ENCODE results near the gene NCLN.
"Not testable (repeated sequence)": the region's sequence is repeated elsewhere in the genome, so short reads cannot be mapped to it uniquely, and the experiment has no call there.

Gene NCLN

DNA sequence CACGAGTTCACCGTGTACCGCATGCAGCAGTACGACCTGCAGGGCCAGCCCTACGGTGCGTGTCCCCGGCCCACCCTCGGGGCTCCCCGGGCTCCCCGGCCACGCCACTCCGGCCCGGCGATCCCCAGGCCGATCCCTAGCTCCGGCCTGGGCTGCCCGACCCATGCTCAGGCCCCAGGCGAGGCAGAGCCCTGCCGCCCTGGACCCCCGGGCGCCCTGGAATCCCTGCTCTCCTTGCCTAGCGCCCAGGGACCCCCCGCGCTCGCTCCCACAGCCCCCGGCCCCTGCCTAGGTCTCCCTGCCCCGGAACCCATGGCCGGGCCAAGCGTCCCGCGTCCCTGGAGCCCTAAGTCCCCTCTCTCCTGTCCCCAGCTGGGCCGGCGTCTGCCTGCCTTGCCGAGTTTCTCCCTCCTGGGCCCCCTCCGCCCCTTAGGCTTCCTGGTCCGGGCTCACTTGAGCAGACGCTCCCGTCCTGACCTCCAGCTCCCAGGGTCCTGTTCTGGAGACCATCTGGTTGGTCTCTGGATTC, 494 bp downstream of the NCLN start:
- peaks cover 4% of the 10 kb centered on the region for H3K36me3 ChIP-seq (ENCODE audit: control insufficient read depth, insufficient read depth, low read length)
- 1% methylated on average over 38 of the region's 38 CpGs for WGBS, 2 experiments
- H3K27me3 ChIP-seq (ENCODE audit: control insufficient read depth, insufficient read depth, low read length, poor library complexity, severe bottlenecking), result no peaks in the 10 kb centered on the region
- H3K9me3 ChIP-seq (ENCODE audit: control insufficient read depth, low read length), result no peaks in the 10 kb centered on the region
- H3K4me1 ChIP-seq (ENCODE audit: control insufficient read depth, insufficient read depth, low read length), result peaks cover 12% of the 10 kb centered on the region
- no peak overlapping the region for H3K27ac ChIP-seq (ENCODE audit: insufficient read depth, low read depth, low read length, poor library complexity, severe bottlenecking)
- peak overlapping the region; percentile 96 for H3K4me3 ChIP-seq (ENCODE audit: insufficient read depth, low read depth, low read length)

DNA sequence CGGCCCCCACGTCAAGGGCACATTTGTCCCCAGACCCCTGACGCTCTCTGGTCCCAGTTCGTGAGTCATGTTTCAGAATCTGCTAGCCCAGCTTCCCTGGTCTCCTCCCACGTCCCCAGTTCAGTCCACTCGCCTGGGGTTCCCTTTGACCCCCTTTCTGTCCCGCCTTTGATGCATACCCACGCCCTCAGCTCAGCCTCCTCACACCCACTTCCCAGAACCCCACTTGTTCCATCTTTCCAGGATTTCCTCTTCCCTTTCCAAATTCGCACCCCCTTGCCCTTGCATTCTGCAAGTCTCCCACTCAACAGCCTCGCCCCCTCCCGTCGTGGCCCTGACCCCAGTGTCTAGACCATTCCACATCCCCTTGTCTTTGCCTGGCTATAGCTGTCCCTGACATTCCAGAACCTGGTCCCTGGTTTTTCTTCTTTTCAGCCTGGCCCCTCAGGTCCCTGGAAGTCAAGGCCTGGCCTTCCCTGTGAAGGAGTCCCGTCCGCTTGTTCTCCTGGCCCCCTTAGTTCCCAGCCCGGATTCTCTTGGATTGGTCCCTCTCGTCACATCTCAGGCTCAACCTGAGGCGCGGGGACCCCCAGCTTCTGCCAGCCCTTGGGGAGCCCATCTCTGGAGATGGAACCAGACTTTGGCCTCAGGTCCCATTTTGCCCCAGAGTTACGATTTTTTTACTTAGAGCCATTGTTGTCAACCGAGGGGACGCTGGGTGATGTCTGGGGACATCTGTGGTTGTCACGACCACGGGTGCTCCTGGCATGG, 1.3 kb downstream of the NCLN start:
- Histone ChIP-seq H3K27ac (ENCODE audit: insufficient read depth, low read depth, low read length, poor library complexity, severe bottlenecking) (no peak overlapping the region), H3K36me3 (ENCODE audit: control insufficient read depth, insufficient read depth, low read length) (peaks cover 4% of the 10 kb centered on the region), H3K4me3 (ENCODE audit: insufficient read depth, low read depth, low read length) (peak overlapping the region; percentile 96), H3K27me3 (ENCODE audit: control insufficient read depth, insufficient read depth, low read length, poor library complexity, severe bottlenecking) (no peaks in the 10 kb centered on the region), H3K4me1 (ENCODE audit: control insufficient read depth, insufficient read depth, low read length) (peaks cover 12% of the 10 kb centered on the region), H3K9me3 (ENCODE audit: control insufficient read depth, low read length) (no peaks in the 10 kb centered on the region)
- 76 to 77% methylated on average over 23 of the region's 23 CpGs for WGBS, 2 experiments

DNA sequence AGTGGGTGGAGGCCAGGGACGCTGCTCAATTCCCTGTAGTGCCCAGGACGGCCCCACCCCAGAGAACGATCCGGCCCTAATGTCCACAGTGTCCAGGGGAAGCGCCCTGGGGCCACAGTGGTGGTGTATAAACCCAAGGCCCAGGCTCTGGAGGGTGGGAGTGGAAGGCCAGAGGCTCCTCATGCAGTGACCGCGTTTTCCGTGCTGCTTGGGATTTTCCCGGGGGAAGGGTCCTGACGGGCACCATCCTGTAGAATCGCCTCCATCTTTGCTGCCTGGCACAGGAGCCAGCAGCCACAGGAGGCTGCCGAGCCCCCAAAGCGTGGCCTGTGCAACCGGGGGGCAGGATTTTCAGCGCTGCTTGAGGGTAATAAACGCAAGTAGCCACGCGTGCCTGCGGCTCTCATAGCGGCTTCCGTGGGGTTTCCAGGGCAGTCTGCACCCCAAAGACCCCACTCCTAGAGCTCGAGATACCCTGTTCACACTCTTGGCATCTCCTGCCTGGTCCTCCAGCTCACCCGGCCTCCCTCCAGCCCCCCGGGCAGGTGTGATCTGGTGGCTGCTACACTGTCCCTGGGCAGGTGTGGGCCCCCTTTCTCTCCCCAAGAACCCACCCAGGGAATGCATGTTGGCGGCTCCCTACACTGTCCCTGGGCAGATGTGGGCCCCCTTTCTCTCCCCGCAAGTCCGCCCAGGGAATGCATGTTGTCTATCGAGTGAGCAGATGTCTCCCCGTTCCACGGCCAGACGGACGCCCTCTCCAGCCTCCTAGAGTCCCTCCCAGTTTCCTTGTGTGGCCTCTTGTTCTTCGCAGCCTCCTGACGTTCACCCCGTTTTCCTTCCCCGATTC, 2.2 kb downstream of the NCLN start:
- Histone ChIP-seq H3K4me3 (ENCODE audit: insufficient read depth, low read depth, low read length) (no peak overlapping the region), H3K9me3 (ENCODE audit: control insufficient read depth, low read length) (no peaks in the 10 kb centered on the region), H3K27ac (ENCODE audit: insufficient read depth, low read depth, low read length, poor library complexity, severe bottlenecking) (no peak overlapping the region), H3K36me3 (ENCODE audit: control insufficient read depth, insufficient read depth, low read length) (peaks cover 4% of the 10 kb centered on the region), H3K27me3 (ENCODE audit: control insufficient read depth, insufficient read depth, low read length, poor library complexity, severe bottlenecking) (no peaks in the 10 kb centered on the region), H3K4me1 (ENCODE audit: control insufficient read depth, insufficient read depth, low read length) (peaks cover 12% of the 10 kb centered on the region)
- 90 to 91% methylated on average over 36 of the region's 36 CpGs for WGBS, 2 experiments

DNA sequence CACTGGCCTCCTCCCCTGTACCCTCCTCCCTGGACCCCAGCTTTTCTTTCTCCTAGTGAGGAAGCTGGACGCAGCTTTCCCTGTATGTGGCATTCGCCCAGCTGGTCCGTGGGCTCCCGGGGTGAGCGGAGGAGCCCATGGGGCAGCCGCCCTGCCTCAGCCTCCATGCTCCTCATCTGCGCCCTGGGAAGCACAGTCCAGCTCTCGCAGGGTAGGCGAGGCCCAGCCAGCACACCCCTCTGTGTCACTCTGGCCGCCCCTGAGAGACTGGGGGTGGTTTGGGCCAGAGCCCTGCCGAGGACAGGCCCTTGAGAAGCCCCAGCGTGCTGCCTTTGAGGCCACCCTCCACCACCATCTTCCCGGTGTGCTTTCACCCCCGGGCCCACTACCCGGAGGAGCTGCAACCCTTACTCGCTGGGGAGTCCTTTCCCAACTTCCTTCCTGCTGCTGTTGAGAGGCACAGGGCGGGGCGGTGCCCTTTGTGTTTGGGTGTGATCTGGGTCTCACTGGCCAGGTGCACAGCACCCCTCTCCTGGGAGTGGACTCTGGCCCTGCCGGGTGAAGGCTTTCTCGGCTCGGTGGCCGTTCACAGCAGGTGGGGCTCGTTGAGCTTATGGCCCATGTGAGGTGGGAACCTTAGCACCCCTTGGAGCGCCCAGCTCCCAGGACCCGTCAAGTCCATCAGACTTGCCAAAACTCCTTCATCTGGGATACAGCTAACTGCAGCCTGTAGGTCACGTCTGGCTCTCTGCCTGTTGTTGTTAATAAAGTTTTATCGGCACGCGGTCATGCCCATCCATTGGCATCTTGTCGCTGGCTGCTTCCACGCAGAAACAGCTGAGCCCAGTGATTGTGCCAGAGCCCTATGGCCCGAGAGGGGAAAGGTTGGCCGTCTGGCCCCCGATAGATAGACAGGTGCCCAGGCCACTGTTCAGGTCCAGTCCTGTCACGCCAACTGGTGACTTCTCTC, 3.2 kb downstream of the NCLN start:
- peaks cover 12% of the 10 kb centered on the region for H3K4me1 ChIP-seq (ENCODE audit: control insufficient read depth, insufficient read depth, low read length)
- H3K27ac ChIP-seq (ENCODE audit: insufficient read depth, low read depth, low read length, poor library complexity, severe bottlenecking), result no peak overlapping the region
- H3K36me3 ChIP-seq (ENCODE audit: control insufficient read depth, insufficient read depth, low read length), result peaks cover 4% of the 10 kb centered on the region
- H3K27me3 ChIP-seq (ENCODE audit: control insufficient read depth, insufficient read depth, low read length, poor library complexity, severe bottlenecking), result no peaks in the 10 kb centered on the region
- H3K4me3 ChIP-seq (ENCODE audit: insufficient read depth, low read depth, low read length), result no peak overlapping the region
- H3K9me3 ChIP-seq (ENCODE audit: control insufficient read depth, low read length), result no peaks in the 10 kb centered on the region
- 94 to 95% methylated on average over 35 of the region's 35 CpGs for WGBS, 2 experiments

DNA sequence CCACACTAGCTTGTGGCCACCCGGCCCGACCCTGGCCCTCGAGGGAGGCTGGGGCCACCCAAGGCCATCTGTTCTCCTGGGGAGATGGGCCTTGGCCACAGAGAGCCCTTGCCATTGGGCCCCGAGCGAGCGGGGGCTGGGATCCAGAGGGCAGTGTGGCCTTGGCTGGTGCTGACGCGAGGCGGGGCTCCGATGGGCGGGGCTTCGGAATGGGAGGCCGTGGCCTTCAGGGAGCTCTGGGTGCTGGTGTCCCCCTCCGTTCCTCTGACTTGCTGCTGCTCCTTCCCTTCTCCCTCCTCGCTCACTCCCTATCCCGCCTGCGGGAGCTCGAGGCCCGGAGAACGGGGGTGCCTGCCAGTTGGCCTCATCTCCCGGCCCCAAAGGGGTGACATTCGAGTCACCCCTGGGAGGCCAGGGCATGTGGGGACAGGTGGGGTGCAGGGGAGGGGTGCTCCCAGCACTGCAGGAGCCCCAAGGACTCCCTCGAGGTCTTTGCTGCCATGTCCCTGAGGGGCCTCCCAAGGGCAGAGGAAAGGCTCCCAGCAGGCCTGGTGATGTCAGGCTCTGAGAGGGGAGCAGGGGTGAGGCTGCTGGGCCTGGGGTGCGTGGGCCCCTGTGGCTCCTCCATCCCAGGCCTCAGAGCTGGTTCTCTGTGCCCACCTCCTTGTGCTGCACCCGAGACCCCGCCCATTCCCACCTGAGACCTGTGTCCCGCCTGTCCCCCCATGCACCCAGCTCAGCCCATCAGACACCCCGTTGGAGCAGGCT, 4.2 kb downstream of the NCLN start:
- 89 to 91% methylated on average over 28 of the region's 28 CpGs for WGBS, 2 experiments
- Histone ChIP-seq H3K4me1 (ENCODE audit: control insufficient read depth, insufficient read depth, low read length) (peaks cover 12% of the 10 kb centered on the region), H3K27me3 (ENCODE audit: control insufficient read depth, insufficient read depth, low read length, poor library complexity, severe bottlenecking) (no peaks in the 10 kb centered on the region), H3K9me3 (ENCODE audit: control insufficient read depth, low read length) (no peaks in the 10 kb centered on the region), H3K36me3 (ENCODE audit: control insufficient read depth, insufficient read depth, low read length) (peaks cover 4% of the 10 kb centered on the region), H3K4me3 (ENCODE audit: insufficient read depth, low read depth, low read length) (no peak overlapping the region), H3K27ac (ENCODE audit: insufficient read depth, low read depth, low read length, poor library complexity, severe bottlenecking) (no peak overlapping the region)

DNA sequence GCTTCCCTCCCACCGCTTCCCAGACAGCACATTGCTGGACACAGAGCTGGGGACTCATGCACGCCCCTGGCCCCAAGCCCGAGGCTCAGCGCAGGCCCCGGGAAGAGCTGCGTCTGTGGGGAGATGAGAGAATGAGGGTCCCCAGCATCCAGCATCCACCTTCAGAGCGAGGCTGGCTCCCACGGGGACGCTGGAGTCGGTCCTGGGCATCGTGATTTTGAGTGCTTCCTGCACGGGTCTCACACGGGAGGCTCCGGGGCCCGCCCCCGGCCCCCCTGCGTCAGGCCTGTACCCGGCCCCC, 4.7 kb downstream of the NCLN start:
- no peak overlapping the region for H3K4me3 ChIP-seq (ENCODE audit: insufficient read depth, low read depth, low read length)
- no peaks in the 10 kb centered on the region for H3K27me3 ChIP-seq (ENCODE audit: control insufficient read depth, insufficient read depth, low read length, poor library complexity, severe bottlenecking)
- H3K36me3 ChIP-seq (ENCODE audit: control insufficient read depth, insufficient read depth, low read length), result peaks cover 4% of the 10 kb centered on the region
- WGBS, 2 experiments, result 94 to 96% methylated on average over 18 of the region's 18 CpGs
- no peak overlapping the region for H3K27ac ChIP-seq (ENCODE audit: insufficient read depth, low read depth, low read length, poor library complexity, severe bottlenecking)
- H3K9me3 ChIP-seq (ENCODE audit: control insufficient read depth, low read length), result no peaks in the 10 kb centered on the region
- H3K4me1 ChIP-seq (ENCODE audit: control insufficient read depth, insufficient read depth, low read length), result peaks cover 12% of the 10 kb centered on the region

DNA sequence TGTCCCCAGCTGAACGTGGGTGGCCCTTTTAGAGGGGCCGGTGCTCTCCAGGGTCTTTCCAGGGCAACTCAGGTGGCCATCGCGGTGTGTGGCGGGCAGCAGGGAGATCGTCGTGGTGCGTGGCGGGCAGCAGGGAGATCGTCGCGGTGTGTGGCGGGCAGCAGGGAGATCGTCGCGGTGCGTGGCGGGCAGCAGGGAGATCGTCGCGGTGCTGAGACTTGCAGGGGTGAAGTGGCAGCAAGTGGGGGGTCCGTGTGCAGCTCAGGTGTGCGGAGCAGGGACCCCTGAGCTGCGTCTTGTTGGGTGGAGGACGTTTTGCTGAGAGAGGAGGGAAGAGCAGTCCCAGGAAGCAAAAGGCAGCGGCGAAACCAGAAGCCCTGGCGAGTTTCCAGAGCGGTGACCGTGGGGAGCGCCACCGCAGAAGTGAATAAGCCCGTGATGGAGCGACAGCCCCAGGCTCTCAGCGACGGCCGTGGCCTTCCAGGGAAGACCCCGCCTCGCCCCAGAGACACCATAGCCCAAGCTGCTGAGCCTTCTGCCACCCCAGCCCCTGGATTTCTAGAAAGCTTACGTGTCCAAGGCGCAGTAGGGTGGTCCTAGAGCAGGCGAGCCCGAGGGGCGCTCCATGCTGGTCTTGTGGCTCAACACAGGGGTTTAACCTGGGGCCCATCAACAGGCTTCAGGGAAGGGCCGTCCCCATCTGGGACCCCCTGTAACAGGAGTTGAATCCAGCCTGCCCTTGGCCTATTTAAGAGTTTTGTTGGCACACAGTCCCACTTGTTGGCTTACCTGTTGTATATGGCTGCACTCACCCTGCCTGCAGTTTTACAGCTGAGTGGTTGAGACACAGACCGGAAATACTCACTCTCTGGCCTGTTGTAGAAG, 5.4 kb downstream of the NCLN start:
- no peaks in the 10 kb centered on the region for H3K27me3 ChIP-seq (ENCODE audit: control insufficient read depth, insufficient read depth, low read length, poor library complexity, severe bottlenecking)
- no peak overlapping the region for H3K27ac ChIP-seq (ENCODE audit: insufficient read depth, low read depth, low read length, poor library complexity, severe bottlenecking)
- H3K4me1 ChIP-seq (ENCODE audit: control insufficient read depth, insufficient read depth, low read length), result peaks cover 12% of the 10 kb centered on the region
- 91 to 92% methylated on average over 46 of the region's 46 CpGs for WGBS, 2 experiments
- H3K36me3 ChIP-seq (ENCODE audit: control insufficient read depth, insufficient read depth, low read length), result peaks cover 4% of the 10 kb centered on the region
- H3K4me3 ChIP-seq (ENCODE audit: insufficient read depth, low read depth, low read length), result no peak overlapping the region
- no peaks in the 10 kb centered on the region for H3K9me3 ChIP-seq (ENCODE audit: control insufficient read depth, low read length)

DNA sequence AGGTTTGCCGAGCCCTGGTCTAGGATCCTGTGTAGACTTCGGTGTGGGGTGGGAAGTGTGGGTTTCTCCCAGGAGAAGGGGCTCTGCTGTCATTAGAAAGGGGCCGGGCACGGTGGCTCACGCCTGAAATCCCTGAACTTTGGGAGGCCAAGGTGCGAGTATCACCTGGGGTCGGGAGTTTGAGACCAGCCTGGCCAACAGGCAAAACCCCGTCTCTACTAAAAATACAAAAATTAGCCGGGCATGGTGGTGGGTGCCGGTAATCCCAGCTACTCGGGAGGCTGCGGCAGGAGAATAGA, 6.0 kb downstream of the NCLN start:
- H3K27me3 ChIP-seq (ENCODE audit: control insufficient read depth, insufficient read depth, low read length, poor library complexity, severe bottlenecking); H3K4me3 ChIP-seq (ENCODE audit: insufficient read depth, low read depth, low read length); H3K36me3 ChIP-seq (ENCODE audit: control insufficient read depth, insufficient read depth, low read length); H3K9me3 ChIP-seq (ENCODE audit: control insufficient read depth, low read length); H3K27ac ChIP-seq (ENCODE audit: insufficient read depth, low read depth, low read length, poor library complexity, severe bottlenecking); H3K4me1 ChIP-seq (ENCODE audit: control insufficient read depth, insufficient read depth, low read length): not testable (repeated sequence)
- WGBS, 2 experiments, result 94% methylated on average over 12 of the region's 12 CpGs

DNA sequence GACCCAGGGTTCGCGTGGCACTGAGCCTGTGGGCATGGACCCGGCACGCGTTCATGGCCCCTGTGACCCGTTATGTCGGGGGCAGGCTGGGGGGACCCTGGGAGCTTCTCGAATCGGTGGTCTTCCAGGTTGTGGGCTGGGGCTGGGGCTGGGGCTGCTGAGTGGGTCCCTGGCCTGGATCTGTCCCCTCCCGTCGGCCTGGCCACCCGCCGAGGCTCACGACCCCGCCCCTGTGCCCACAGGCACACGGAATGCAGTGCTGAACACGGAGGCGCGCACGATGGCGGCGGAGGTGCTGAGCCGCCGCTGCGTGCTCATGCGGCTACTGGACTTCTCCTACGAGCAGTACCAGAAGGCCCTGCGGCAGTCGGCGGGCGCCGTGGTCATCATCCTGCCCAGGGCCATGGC, 6.5 kb downstream of the NCLN start:
- Histone ChIP-seq H3K36me3 (ENCODE audit: control insufficient read depth, insufficient read depth, low read length) (peaks cover 4% of the 10 kb centered on the region), H3K27me3 (ENCODE audit: control insufficient read depth, insufficient read depth, low read length, poor library complexity, severe bottlenecking) (no peaks in the 10 kb centered on the region), H3K4me1 (ENCODE audit: control insufficient read depth, insufficient read depth, low read length) (peaks cover 3% of the 10 kb centered on the region), H3K9me3 (ENCODE audit: control insufficient read depth, low read length) (no peaks in the 10 kb centered on the region), H3K4me3 (ENCODE audit: insufficient read depth, low read depth, low read length) (no peak overlapping the region), H3K27ac (ENCODE audit: insufficient read depth, low read depth, low read length, poor library complexity, severe bottlenecking) (no peak overlapping the region)
- WGBS, 2 experiments, result 95 to 96% methylated on average over 32 of the region's 32 CpGs

All from ectodermal cell (in vitro differentiated cells).